GM19025 (cell line): Measurements from ENCODE around the gene GRM8.

Experiments
- ATAC-seq: cut with Tn5 transposase; IDR thresholded peaks from one replicate; pipeline ENCODE4 v1.9.1; 2021; ENCODE audit warnings: mild to moderate bottlenecking, low read depth, moderate library complexity; ENCODE audit not compliant: unreplicated experiment

GRM8 gene

DNA sequence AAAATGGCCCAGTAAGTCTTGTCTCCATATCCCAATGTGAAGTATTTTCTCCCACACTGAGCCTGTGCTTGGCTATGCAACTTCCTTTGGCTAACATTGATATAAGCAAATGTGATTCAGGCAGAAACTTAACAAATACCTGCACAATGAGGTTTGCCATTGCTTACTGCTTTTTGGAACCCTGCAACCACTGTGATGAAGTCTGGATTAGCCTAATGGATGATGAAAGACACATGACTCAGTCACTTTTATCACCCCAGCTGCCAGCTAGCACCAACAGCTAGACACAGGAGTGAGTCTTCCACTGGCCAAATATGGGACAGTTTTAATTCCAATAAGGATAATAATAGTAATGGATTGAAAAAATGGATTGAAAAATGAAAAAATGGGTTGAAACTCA is 854.5 kb downstream of the GRM8 start:
- ATAC-seq = no peak

DNA sequence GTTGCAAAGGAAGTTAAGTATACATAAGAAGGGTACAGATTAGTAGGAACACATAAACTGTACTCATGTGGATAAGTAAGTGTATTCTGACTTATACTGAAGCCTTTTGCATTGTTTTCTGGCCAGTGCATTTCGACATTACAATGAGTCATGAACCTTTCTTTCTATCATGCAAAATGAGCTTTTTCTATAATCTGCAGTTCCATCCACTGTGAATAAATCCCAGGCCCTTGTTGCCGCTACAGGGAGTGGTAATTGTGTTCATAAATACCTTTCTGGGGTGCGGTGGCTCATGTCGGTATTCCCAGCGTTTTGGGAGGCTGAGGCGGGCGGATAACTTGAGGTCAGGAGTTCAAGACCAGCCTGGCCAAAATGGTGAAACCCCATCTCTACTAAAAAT is 858.3 kb downstream of the GRM8 start:
- ATAC-seq = no peak
